HL-60 (cell line): ENCODE measurements around the gene WDR59.

Source experiments
- GABPA ChIP-seq: IDR thresholded peaks from 2 replicates; pipeline ENCODE4 v1.6.1; 2012; ENCODE audit warnings: low read depth
- POLR2AphosphoS5 ChIP-seq: IDR thresholded peaks from 2 replicates; pipeline ENCODE4 v1.6.1; 2012; ENCODE audit warnings: low read depth
- SPI1 ChIP-seq: IDR thresholded peaks from 2 replicates; pipeline ENCODE4 v1.6.1; 2012; ENCODE audit warnings: low read depth, mild to moderate bottlenecking, borderline replicate concordance
- TF ChIP-seq, protein P1 (sequence below): IDR thresholded peaks from one replicate; pipeline ENCODE4 v1.5.1; 2011; ENCODE audit warnings: low read length, control low read depth, inconsistent platforms; ENCODE audit not compliant: insufficient read depth
- TF ChIP-seq, protein P2 (sequence below): IDR thresholded peaks from 2 replicates; pipeline ENCODE4 v1.6.1; 2012; ENCODE audit warnings: low read depth; ENCODE audit not compliant: insufficient replicate concordance

DNA sequence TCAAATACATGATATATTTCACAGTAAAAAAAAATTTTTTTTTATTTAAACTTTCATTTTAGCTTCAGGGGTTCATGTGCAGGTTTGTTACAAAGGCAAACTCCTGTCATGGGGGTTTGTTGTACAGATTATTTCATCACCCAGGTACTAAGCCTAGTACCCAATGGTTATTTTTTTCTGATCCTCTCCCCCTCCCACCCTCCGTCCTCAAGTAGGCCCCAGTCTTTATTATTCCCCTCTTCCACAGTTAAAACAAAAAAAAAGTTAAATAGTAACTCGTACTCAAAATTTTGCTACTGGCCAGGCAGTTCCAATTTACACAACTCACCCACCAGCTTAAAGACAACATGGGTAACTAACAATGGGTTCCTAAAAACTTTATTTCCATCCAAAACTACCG lies 63.9 kb downstream of the WDR59 start:
- TF ChIP-seq, protein P1, sequence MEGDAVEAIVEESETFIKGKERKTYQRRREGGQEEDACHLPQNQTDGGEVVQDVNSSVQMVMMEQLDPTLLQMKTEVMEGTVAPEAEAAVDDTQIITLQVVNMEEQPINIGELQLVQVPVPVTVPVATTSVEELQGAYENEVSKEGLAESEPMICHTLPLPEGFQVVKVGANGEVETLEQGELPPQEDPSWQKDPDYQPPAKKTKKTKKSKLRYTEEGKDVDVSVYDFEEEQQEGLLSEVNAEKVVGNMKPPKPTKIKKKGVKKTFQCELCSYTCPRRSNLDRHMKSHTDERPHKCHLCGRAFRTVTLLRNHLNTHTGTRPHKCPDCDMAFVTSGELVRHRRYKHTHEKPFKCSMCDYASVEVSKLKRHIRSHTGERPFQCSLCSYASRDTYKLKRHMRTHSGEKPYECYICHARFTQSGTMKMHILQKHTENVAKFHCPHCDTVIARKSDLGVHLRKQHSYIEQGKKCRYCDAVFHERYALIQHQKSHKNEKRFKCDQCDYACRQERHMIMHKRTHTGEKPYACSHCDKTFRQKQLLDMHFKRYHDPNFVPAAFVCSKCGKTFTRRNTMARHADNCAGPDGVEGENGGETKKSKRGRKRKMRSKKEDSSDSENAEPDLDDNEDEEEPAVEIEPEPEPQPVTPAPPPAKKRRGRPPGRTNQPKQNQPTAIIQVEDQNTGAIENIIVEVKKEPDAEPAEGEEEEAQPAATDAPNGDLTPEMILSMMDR: no peak
- TF ChIP-seq POLR2AphosphoS5 (no peak), SPI1 (no peak), GABPA (no peak)
- TF ChIP-seq, protein P2, sequence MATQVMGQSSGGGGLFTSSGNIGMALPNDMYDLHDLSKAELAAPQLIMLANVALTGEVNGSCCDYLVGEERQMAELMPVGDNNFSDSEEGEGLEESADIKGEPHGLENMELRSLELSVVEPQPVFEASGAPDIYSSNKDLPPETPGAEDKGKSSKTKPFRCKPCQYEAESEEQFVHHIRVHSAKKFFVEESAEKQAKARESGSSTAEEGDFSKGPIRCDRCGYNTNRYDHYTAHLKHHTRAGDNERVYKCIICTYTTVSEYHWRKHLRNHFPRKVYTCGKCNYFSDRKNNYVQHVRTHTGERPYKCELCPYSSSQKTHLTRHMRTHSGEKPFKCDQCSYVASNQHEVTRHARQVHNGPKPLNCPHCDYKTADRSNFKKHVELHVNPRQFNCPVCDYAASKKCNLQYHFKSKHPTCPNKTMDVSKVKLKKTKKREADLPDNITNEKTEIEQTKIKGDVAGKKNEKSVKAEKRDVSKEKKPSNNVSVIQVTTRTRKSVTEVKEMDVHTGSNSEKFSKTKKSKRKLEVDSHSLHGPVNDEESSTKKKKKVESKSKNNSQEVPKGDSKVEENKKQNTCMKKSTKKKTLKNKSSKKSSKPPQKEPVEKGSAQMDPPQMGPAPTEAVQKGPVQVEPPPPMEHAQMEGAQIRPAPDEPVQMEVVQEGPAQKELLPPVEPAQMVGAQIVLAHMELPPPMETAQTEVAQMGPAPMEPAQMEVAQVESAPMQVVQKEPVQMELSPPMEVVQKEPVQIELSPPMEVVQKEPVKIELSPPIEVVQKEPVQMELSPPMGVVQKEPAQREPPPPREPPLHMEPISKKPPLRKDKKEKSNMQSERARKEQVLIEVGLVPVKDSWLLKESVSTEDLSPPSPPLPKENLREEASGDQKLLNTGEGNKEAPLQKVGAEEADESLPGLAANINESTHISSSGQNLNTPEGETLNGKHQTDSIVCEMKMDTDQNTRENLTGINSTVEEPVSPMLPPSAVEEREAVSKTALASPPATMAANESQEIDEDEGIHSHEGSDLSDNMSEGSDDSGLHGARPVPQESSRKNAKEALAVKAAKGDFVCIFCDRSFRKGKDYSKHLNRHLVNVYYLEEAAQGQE: no peak
